Jurkat, Clone E6-1 (cell line): ENCODE measurements around the gene RAE1. TPM values are rescaled to one million over a fixed set of nuclear protein-coding genes. Genes with fewer than 3 reads are reported as not detected.

Experiments
- DNase-seq: peaks from one replicate; pipeline ENCODE4 v3.0.0-alpha.2; 2011; ENCODE audit warnings: low read depth, low spot score
- H3K4me3 ChIP-seq: 2 replicates; pipeline ENCODE4 v1.5.1; 2011; ENCODE audit warnings: mild to moderate bottlenecking, low read length, control low read depth, moderate library complexity
- polyA plus RNA-seq: library from polyadenylated mRNA; unstranded; fragments of >200 nt; gene quantifications from one replicate; pipeline ENCODE4 v1.2.1, GENCODE V29; 2012; ENCODE audit warnings: missing spikeins; ENCODE audit not compliant: insufficient read length, insufficient read depth

The RAE1 gene, protein sequence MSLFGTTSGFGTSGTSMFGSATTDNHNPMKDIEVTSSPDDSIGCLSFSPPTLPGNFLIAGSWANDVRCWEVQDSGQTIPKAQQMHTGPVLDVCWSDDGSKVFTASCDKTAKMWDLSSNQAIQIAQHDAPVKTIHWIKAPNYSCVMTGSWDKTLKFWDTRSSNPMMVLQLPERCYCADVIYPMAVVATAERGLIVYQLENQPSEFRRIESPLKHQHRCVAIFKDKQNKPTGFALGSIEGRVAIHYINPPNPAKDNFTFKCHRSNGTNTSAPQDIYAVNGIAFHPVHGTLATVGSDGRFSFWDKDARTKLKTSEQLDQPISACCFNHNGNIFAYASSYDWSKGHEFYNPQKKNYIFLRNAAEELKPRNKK
- 81.1 TPM for polyA plus RNA-seq

DNA sequence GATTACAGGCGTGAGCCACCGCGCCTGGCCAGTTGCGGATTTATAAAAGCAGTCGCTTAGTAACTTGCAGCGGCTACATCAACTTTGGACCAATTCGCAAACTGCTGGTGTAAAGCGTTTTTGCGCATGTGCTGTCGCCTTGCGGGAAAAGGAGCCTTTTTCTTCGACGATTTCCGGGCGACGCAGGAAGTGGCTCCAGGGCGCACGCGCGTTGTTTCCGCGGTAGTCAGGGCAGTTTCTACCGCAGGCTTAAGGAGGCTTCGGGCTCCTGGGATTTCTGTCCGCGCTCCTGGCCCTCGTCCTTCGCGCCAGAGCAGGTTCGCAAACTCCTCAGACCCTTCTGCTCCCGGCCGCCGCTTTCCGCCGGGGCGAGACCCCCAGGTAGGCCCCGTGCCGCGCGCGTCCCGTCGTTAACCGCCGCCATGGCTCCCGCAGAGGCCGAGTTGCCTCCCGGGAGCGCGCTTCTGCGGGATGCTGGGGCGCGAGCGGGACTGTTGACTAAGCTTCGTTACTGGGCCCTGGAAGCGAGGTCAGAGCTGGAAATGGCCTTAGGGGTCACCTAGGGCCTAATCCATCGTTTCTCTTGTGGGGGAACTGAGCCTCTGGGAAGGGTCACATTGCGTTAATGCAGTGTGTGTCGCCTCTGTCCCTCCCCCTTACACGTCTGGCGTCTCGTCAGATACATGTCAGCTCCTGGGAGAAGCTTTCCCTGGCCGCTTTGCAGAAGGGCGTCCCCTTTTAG is at the start of gene RAE1:
TSS of gene RAE1 (plus strand) at position 214 of the 742 bp plus-strand sequence. CDS start 2,784 bp downstream, outside the sequence.
- DNase-seq: peak; percentile 92
- peak within 1 kb of the TSS; percentile 98 for H3K4me3 ChIP-seq

DNA sequence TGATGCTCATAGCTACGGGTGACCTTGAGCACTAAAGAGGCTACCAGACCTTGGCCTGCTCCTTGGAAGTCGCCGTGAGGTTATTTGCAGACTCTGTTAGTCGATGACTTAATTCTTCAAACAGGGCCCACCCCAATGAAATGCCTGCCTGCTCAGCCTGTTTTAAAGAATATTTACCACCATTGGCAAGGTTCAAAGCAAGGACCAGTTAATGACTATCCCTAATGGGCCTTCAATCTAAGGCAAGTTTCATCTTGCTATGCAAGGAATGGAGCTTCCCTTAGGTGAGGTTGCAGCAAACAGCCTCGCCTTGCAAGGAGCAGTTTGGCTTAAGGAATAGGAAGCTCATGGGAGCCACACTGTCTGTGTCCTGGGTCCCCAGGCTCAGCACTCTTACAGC is 44.3 kb upstream of the RAE1 start:
- no peak overlapping the region for H3K4me3 ChIP-seq
- no peak for DNase-seq

GRCh38 chr20:57308451-57309271 is 42.4 kb upstream of the RAE1 start:
- no peak for DNase-seq
- H3K4me3 ChIP-seq: no peak overlapping the region

DNA sequence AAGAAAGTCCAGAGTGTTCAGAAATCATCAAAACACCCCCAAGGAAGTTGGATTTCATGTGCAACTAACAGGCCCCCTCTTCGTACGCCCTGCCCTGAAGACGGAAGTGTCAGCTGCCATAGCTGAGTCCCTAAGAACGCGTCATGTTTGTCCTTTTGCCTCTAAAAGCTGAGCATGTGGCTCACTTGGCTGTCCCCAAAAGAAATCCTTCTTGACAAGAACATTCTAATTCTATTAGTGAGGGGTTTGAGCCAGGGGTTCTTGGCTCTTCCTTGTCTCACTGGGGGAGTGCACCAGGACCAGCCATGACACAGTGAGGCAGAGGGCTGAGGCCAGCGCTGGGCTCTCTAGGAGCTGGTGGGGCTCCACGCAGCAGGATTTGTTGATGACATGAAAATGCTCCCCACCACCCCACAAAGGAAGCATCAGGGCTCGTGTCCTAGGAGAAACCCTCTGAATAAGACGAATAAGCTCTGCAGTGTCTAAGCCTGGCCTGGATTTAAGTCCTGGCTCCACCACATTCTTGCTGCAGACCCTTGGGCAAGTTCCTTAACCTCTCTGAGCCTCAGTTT is 41.4 kb upstream of the RAE1 start:
- no peak overlapping the region for H3K4me3 ChIP-seq
- DNase-seq: no peak

- no peak for DNase-seq
- H3K4me3 ChIP-seq: no peak overlapping the region
Measured at GRCh38 chr20:57310821-57311514, 40.1 kb upstream of the RAE1 start.

DNA sequence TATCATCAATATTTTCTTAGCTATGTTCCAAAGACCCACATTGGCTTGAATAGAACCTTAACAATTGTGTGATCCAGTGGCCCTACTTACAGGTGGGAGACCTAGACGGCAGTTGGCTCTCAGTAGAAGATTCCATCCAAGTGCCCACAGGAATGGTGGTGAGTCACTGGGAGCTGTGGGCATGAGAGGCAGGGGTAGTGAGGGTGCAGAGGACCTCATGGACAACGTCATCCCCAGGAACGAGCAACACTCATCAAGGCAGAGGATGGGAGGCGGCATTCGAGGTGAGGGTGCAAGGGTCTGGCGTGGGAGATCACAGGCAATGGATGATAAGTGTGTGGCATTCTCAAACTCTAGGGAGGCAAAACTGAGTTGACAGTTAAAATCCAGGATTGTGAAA is 38.9 kb upstream of the RAE1 start:
- DNase-seq: no peak
- H3K4me3 ChIP-seq: no peak overlapping the region

DNA sequence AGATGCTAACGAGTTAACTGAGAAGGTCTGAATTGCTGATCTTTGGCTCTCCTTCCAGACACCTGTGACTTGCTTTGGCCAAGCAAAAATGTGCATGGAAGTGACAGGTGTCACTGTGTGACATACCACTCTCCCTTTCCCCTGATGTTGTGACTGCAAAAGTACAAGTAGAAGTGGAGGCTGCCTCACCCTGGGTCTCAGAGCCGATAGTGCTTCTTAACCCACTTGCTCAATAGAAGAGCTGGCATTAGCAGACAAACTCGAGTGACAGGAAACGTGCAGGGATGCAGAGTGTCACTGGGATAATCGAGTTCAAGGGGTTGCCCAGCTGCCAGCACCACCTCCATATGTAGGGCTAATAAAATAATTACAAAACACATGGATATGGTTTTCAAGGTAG is 37.8 kb upstream of the RAE1 start:
- DNase-seq: no peak
- H3K4me3 ChIP-seq: no peak overlapping the region

- DNase-seq: no peak
- H3K4me3 ChIP-seq: no peak overlapping the region
Measured at GRCh38 chr20:57313951-57314350, 37.1 kb upstream of the RAE1 start.

GRCh38 chr20:57315083-57315975 is 35.7 kb upstream of the RAE1 start:
- peak; percentile 31 for DNase-seq
- no peak overlapping the region for H3K4me3 ChIP-seq

DNA sequence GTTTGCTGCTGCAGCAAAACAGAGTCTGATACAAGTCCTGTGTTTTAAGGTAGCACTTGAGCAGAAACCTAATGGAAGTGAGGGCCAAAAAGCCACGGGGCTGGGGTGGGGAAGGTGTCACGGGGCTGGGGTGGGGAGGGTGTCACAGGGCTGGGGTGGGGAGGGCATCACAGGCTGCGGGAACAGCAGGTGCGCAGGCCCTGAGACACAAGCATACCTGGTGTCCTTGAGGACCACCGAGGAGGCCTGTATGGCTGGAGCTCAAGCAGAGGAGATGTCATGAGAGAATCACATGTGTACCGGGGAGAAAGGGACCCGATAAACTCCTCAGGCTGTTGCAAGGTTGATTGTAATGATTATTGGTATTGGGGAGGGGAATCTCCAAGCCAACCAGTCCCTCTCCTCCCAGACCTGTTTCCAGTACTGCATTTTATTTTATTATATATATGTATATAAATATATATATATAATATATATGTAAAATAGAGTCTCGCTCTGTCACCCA is 35.0 kb upstream of the RAE1 start:
- DNase-seq: no peak
- H3K4me3 ChIP-seq: no peak overlapping the region

GRCh38 chr20:57316795-57317201 is 34.3 kb upstream of the RAE1 start:
- no peak overlapping the region for H3K4me3 ChIP-seq
- no peak for DNase-seq

- no peak for DNase-seq
- H3K4me3 ChIP-seq: no peak overlapping the region
Measured at GRCh38 chr20:57317316-57317788, 33.7 kb upstream of the RAE1 start.

DNA sequence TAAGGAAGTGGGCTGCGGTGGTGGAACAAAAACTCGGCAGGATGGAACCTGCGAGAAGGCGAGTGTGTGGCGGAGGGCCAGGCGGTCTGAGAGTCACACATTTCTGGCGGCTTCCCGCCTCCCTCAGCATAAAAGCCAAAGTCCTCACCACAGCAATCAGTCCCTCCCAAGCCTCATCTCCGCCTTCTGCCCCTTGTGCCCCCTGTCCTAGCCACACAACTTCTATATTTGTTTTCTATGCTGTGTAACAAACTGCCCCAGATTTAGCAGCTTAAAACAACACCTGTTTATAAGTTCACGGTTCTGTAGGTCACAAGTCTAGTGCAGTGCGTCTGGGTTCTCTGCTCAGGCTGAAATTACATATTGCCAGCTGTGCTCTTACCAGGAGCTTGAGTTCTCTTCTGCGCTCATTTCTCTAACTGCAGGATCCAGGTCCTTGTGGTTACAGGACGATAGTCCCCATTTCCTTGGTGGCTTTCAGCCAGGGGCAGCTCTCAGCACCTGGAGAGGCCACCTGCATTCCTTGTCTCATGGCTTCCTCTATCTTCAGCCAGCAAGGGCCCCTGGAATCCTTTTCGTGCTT is 33.2 kb upstream of the RAE1 start:
- no peak overlapping the region for H3K4me3 ChIP-seq
- peak; percentile 90 for DNase-seq

GRCh38 chr20:57319584-57319983 is 31.5 kb upstream of the RAE1 start:
- DNase-seq: no peak
- no peak overlapping the region for H3K4me3 ChIP-seq

DNA sequence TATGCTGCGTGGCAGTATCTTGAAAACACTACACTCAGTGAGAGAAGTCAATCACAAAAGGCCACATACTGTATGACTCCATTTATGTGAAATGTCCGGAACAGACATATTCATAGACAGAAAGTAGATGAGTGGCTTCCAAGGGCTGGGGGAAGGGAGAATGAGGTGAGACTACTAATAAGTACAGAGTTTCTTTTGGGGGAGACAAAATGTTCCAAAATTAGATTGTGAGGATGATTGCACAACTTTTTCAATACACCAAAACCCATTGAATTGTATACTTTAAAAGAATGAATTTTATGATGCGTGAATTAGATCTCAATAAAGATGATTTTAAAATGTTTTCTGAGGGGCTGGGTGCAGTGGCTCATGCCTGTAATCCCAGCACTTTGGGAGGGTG is 30.7 kb upstream of the RAE1 start:
- no peak overlapping the region for H3K4me3 ChIP-seq
- DNase-seq: no peak

GRCh38 chr20:57321142-57321541 is 29.9 kb upstream of the RAE1 start:
- no peak overlapping the region for H3K4me3 ChIP-seq
- no peak for DNase-seq

GRCh38 chr20:57322476-57322875 is 28.6 kb upstream of the RAE1 start:
- DNase-seq: no peak
- H3K4me3 ChIP-seq: no peak overlapping the region
